C4-2B (cell line): Measurements from ENCODE around the gene PLK2.

ENCODE experiments used
- H3K27ac ChIP-seq: fragments of 450-650 bp; 2 replicates; pipeline ENCODE4 v1.5.1; 2017
- ZFX ChIP-seq: fragments of 450-650 bp; IDR thresholded peaks from 2 replicates; pipeline ENCODE4 v1.6.1; 2017
- TF ChIP-seq, protein P1 (sequence below): fragments of 450-650 bp; conservative IDR thresholded peaks from 2 replicates; pipeline ENCODE4 v1.5.1; 2017; ENCODE audit warnings: mild to moderate bottlenecking

Gene PLK2

DNA sequence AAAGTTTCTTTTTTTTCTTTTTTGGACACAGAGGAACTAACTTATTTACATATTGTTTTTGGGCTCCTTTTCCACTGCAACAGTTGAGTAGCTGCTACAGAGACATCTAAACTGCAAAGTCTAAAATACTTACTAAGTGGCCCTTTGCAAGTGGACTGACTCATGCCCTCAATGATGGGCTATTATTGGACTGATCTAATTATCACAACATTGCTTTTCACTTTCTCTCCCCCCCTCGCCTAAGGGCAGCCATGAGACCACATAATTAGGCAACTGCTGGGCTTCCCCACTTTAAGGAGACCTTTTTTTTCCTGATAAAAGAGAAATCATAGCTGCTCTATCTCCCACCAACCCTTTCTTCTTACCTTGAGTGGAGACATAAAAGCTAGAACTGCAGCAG lies 47.0 kb downstream of the PLK2 start:
- TF ChIP-seq, protein P1, sequence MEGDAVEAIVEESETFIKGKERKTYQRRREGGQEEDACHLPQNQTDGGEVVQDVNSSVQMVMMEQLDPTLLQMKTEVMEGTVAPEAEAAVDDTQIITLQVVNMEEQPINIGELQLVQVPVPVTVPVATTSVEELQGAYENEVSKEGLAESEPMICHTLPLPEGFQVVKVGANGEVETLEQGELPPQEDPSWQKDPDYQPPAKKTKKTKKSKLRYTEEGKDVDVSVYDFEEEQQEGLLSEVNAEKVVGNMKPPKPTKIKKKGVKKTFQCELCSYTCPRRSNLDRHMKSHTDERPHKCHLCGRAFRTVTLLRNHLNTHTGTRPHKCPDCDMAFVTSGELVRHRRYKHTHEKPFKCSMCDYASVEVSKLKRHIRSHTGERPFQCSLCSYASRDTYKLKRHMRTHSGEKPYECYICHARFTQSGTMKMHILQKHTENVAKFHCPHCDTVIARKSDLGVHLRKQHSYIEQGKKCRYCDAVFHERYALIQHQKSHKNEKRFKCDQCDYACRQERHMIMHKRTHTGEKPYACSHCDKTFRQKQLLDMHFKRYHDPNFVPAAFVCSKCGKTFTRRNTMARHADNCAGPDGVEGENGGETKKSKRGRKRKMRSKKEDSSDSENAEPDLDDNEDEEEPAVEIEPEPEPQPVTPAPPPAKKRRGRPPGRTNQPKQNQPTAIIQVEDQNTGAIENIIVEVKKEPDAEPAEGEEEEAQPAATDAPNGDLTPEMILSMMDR = no peak
- TF ChIP-seq ZFX = no peak
- H3K27ac ChIP-seq = no peak overlapping the region

DNA sequence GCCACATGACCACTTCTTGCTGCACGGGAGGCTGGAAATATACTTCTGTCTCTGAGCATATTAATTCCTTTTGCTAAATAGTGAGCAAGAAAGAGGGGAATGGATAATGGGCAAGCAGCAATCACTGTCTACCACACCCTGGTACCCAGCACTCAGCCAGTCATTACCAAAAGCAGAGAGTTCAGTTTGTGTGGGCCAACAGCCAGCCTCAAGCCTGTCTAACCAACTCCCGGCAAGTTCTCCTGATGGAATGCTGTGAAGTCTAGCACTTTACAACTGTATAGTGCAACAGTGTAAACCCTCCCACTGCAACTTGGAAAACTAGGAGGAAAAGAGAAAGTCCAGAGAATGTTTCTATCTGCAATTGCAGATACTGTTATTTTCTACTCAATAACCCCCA lies 47.8 kb downstream of the PLK2 start:
- TF ChIP-seq, protein P1 = no peak
- TF ChIP-seq ZFX = no peak
- H3K27ac ChIP-seq = no peak overlapping the region

DNA sequence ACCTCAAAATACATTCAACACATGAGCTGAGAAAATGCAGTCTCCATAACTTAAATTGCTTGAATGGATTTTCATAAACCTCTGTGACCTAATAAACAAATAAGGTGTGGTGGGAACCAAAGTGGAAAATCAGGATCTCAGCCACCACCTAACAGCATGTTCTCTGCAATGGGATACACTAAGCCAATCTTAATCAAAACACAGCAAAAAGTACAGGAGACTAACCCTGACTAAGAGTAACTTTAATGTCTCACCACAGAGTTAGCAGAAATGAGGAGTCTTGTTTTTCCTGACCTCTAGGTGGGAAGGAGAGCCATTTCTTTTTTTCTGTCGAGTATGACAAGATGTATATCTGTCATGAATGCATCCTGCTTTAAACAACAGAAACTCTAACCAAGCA lies 48.5 kb downstream of the PLK2 start:
- TF ChIP-seq, protein P1 = no peak
- TF ChIP-seq ZFX = no peak
- H3K27ac ChIP-seq = no peak overlapping the region

DNA sequence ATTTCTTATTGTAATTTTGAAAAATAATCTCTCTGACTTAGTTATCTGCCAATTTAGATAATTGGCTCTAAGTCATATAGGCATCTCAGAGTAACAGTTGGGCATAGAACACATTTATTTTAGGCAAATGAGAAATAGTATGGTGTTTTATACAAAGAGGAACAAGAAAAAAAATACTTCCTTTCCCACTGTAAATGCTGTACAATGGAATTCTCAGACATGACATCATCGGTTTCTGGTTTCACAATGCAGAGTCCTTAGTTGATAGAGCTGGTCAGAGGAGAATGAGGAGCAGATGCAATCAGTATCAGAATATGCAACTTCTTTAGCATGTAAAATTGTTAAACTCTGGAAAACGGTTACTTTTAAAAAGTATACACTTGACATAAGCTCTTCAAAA lies 49.4 kb downstream of the PLK2 start:
- H3K27ac ChIP-seq = no peak overlapping the region
- TF ChIP-seq ZFX = no peak
- TF ChIP-seq, protein P1 = no peak

DNA sequence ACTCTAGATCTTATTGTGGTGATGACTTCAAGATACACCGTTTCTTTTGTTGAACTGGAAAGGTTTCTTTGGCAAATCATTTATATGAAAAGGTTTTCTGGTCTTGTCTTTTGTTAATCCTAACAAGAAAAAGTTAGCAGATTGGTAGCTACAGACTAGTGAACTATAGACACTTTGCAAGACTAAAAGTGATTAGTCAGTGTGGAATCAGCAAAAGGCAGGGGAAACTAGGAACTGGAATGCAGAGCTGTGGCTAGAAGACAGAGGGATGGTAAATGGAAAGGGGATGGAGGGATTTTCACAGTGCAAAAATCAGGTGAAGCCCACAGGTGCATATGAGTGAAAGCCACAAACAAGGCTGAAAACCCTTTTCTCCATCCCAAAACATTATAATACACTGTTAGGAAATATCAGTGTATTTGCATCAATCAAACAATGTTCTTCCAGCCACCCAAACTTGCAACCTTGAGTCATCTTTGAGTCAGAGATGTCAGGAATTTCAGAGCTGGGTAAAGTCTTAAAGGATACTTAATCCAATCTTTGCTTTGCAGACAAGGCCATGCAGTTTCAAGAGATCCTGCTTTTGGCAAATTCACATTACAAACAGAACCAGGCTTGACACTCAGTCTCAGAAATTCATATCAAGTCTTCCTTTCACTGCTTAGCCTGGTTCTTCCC lies 52.7 kb downstream of the PLK2 start:
- TF ChIP-seq, protein P1 = no peak
- no peak for TF ChIP-seq ZFX
- H3K27ac ChIP-seq = no peak overlapping the region

DNA sequence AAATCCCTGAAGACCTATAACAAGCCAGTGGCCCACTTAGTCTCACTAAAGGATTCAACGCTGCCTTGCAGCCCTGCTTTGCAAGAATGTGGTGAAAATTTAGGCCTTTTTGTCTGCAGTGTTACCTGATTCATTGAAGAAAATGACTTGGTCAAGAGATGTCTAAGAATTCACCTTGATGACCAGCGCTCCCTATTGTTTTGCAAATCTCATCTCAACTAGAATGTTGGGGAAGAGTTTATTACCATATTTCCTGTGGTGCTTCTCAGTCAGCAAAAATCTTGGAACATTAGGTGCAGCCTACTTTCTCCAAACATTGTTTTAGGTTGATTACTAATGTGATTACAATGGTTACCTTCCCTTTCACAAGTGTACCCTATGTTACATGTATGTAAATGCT lies 53.5 kb downstream of the PLK2 start:
- H3K27ac ChIP-seq = no peak overlapping the region
- TF ChIP-seq, protein P1 = no peak
- no peak for TF ChIP-seq ZFX

DNA sequence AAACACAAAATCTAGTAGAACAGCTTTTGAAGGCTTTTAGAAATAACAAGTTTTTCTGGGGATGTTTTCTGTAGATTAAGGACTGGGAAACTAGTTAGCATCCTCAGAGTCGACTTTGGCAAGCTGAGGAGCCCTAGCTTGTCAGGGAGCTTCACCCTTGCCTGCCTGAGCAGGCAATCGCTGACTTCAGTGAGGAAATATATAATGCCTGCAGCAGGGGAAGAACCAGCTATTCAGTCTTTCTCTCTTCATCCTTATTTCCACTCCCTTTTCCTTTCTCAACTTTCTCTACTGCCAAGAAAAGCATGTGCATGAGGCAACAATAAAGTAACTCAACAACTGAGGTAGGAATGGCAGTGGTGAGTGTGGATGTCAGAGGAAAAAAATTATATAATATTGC lies 54.7 kb downstream of the PLK2 start:
- no peak overlapping the region for H3K27ac ChIP-seq
- TF ChIP-seq ZFX = no peak
- TF ChIP-seq, protein P1 = no peak
